IMR-90 (cell line): Measurements from ENCODE around the gene VPS39.

ENCODE experiments used
- BHLHE40 ChIP-seq: fragments of 150-350 bp; IDR thresholded peaks from 2 replicates; pipeline ENCODE4 v1.6.1; 2016; ENCODE audit warnings: mild to moderate bottlenecking, low read depth, low read length
- CEBPB ChIP-seq: IDR thresholded peaks from 2 replicates; pipeline ENCODE4 v1.6.1; 2012; ENCODE audit warnings: low read depth, low read length, improper control_type of control experiment
- CHD1 ChIP-seq: IDR thresholded peaks from 2 replicates; pipeline ENCODE4 v1.6.1; 2012; ENCODE audit warnings: low read depth, low read length, improper control_type of control experiment
- FOS ChIP-seq: fragments of 150-350 bp; IDR thresholded peaks from 2 replicates; pipeline ENCODE4 v1.6.1; 2016; ENCODE audit warnings: low read depth, low read length
- MAFK ChIP-seq: IDR thresholded peaks from 2 replicates; pipeline ENCODE4 v1.6.1; 2012; ENCODE audit warnings: low read depth, low read length, improper control_type of control experiment
- MXI1 ChIP-seq: IDR thresholded peaks from 2 replicates; pipeline ENCODE4 v1.6.1; 2012; ENCODE audit warnings: low read depth, mild to moderate bottlenecking, low read length, moderate library complexity, borderline replicate concordance
- NFE2L2 ChIP-seq: fragments of 150-350 bp; IDR thresholded peaks from 2 replicates; pipeline ENCODE4 v1.6.1; 2016; ENCODE audit warnings: low read depth, mild to moderate bottlenecking, low read length
- POLR2A ChIP-seq: IDR thresholded peaks from 2 replicates; pipeline ENCODE4 v1.6.1; 2012; ENCODE audit warnings: mild to moderate bottlenecking, low read depth, low read length
- RAD21 ChIP-seq: IDR thresholded peaks from 2 replicates; pipeline ENCODE4 v1.6.1; 2012; ENCODE audit warnings: low read length, improper control_type of control experiment
- RFX5 ChIP-seq: IDR thresholded peaks from 2 replicates; pipeline ENCODE4 v1.8.0; 2012; ENCODE audit warnings: low read depth, mild to moderate bottlenecking, low read length, moderate library complexity
- SMC3 ChIP-seq: fragments of 150-350 bp; IDR thresholded peaks from 2 replicates; pipeline ENCODE4 v1.6.1; 2016; ENCODE audit warnings: low read depth, mild to moderate bottlenecking, antibody characterized with exemption, low read length, moderate library complexity
- TF ChIP-seq, protein P1 (sequence below): conservative IDR thresholded peaks from 2 replicates; pipeline ENCODE4 v1.5.1; 2012; ENCODE audit warnings: mild to moderate bottlenecking, low read depth, low read length, improper control_type of control experiment
- TF ChIP-seq, protein P2 (sequence below): fragments of 150-350 bp; IDR thresholded peaks from 2 replicates; pipeline ENCODE4 v1.6.1; 2017; ENCODE audit warnings: mild to moderate bottlenecking, antibody characterized with exemption, low read length, low read depth
- TF ChIP-seq, protein P3 (sequence below): fragments of 150-350 bp; IDR thresholded peaks from 2 replicates; pipeline ENCODE4 v1.6.1; 2016; ENCODE audit warnings: low read depth, mild to moderate bottlenecking, low read length, moderate library complexity, borderline replicate concordance

DNA sequence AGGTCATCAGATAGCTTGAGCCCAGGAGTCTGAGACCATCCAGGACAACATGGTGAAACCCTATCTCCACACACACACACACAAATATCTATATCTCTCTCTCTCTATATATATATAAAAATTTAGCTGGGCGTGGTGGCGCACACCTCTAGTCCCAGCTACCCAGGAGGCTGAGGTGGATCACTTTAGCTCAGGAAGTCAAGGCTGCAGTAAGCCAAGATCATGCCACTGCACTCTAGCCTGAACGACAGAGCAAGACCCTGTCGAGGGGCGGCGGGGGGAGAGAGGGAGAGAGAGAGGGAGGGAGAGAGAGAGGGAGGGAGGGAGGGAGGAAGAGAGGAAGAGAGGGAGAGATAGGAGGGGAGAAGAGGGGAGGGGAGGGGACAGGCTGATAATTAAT is 79.6 kb downstream of the VPS39 start:
- TF ChIP-seq POLR2A, result no peak
- no peak for TF ChIP-seq RFX5
- TF ChIP-seq, protein P1, sequence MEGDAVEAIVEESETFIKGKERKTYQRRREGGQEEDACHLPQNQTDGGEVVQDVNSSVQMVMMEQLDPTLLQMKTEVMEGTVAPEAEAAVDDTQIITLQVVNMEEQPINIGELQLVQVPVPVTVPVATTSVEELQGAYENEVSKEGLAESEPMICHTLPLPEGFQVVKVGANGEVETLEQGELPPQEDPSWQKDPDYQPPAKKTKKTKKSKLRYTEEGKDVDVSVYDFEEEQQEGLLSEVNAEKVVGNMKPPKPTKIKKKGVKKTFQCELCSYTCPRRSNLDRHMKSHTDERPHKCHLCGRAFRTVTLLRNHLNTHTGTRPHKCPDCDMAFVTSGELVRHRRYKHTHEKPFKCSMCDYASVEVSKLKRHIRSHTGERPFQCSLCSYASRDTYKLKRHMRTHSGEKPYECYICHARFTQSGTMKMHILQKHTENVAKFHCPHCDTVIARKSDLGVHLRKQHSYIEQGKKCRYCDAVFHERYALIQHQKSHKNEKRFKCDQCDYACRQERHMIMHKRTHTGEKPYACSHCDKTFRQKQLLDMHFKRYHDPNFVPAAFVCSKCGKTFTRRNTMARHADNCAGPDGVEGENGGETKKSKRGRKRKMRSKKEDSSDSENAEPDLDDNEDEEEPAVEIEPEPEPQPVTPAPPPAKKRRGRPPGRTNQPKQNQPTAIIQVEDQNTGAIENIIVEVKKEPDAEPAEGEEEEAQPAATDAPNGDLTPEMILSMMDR, result no peak
- no peak for TF ChIP-seq BHLHE40
- TF ChIP-seq, protein P2, sequence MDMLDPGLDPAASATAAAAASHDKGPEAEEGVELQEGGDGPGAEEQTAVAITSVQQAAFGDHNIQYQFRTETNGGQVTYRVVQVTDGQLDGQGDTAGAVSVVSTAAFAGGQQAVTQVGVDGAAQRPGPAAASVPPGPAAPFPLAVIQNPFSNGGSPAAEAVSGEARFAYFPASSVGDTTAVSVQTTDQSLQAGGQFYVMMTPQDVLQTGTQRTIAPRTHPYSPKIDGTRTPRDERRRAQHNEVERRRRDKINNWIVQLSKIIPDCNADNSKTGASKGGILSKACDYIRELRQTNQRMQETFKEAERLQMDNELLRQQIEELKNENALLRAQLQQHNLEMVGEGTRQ, result no peak
- no peak for TF ChIP-seq FOS
- no peak for TF ChIP-seq MAFK
- TF ChIP-seq CHD1, result no peak
- TF ChIP-seq, protein P3, sequence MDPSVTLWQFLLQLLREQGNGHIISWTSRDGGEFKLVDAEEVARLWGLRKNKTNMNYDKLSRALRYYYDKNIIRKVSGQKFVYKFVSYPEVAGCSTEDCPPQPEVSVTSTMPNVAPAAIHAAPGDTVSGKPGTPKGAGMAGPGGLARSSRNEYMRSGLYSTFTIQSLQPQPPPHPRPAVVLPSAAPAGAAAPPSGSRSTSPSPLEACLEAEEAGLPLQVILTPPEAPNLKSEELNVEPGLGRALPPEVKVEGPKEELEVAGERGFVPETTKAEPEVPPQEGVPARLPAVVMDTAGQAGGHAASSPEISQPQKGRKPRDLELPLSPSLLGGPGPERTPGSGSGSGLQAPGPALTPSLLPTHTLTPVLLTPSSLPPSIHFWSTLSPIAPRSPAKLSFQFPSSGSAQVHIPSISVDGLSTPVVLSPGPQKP, result no peak
- TF ChIP-seq MXI1, result no peak
- no peak for TF ChIP-seq SMC3
- TF ChIP-seq NFE2L2, result no peak
- no peak for TF ChIP-seq RAD21
- no peak for TF ChIP-seq CEBPB
